NT2/D1 (cell line): ENCODE data around the gene IRAG1.

Source experiments
- YY1 ChIP-seq: IDR thresholded peaks from 2 replicates; pipeline ENCODE4 v1.6.1; 2011; ENCODE audit not compliant: insufficient read length, insufficient read depth
- ZNF274 ChIP-seq: IDR thresholded peaks from 2 replicates; pipeline ENCODE4 v1.6.1; 2011; ENCODE audit warnings: mild to moderate bottlenecking, low read depth, low read length

DNA sequence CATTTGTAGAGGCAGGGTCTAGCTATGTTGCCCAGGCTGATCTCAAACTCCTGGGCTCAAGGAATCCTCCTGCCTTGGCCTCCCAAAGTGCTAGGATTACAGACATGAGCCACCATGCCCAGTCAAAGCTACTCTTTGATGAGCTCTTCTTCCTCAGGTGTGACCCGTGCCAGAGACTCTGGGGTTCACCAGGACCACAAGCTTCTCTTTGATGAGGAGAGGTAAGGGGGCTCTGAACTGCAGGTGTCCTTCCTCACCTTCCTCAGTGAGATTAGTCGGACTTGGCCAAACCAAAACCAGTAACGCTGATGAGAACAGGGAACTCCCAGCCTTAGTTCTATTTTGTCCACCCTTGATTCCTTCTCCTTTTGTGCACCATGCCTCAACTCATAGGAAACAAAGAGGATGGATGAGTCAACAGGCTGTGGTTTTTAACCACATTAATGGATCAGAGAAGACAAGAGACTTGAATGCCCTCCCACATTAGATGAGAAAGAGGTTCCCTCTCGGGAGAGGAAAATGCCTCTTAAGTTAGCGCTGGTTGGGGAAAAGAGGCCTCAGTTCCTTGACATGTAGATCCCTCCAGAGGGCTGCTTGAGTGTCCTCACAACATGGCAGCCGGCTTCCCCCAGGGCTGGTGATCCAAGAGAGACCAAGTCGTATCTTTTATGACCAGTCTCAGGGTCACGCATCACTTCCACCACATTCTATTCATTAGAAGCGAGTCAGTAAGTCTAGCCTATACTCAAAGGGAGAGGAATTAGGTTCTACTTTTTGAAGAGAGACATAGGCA lies 31.8 kb upstream of the IRAG1 start:
- TF ChIP-seq ZNF274 (no peak), YY1 (no peak)
